ENCODE data around the gene USE1. TPM values are rescaled to one million over a fixed set of nuclear protein-coding genes. Genes with fewer than 3 reads are reported as not detected.
A peak's percentile ranks its signal among the peaks of the same experiment; 100 is the strongest.

The USE1 gene
- total and polyA plus RNA-seq, 4 donors = 9.6 to 27.8 (median 18.1) TPM

DNA sequence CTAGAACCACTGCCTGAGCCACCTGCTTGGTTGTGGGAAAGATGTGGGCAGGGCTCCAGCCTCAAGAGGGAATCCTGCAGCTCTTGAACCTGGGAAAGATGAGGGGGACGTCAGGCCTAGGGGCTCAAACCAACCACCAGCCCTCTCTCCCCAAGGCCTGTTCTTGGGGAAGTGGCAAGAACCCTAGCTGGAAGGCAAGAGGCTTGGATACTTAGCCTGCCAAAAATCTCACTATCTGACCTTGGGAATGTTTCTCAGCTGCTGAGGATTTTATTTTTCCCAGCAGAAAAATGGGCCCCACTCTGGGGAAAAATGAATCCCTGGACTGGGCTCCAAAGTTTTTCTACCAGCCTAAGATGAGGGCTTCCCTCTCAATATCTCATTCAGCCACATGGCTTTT lies 44.8 kb downstream of the USE1 start:
- H3K27me3 ChIP-seq (ENCODE audit: control insufficient read depth in 4 of 4, insufficient read depth in 4 of 4, low read length in 3 of 4) = no peaks in the 10 kb centered on the region
- 60% methylated on average over 1 of the region's 1 CpG for WGBS
- H3K4me3 ChIP-seq (ENCODE audit: low read depth in 1 of 3, low read length in 3 of 3) = no peak overlapping the region
- no peaks in the 10 kb centered on the region for H3K36me3 ChIP-seq (ENCODE audit: control insufficient read depth in 4 of 4, insufficient read depth in 3 of 4, low read depth in 1 of 4, low read length in 3 of 4)
- H3K4me1 ChIP-seq (ENCODE audit: control insufficient read depth in 4 of 4, insufficient read depth in 4 of 4, low read length in 3 of 4) = peaks cover 0 to 5% (median 2%) of the 10 kb centered on the region in 4 donors
- DNase-seq (ENCODE audit: low spot score) = no peak
- no peaks in the 10 kb centered on the region for H3K9me3 ChIP-seq (ENCODE audit: control insufficient read depth in 4 of 4, low read length in 3 of 4)
- no peak for TF ChIP-seq TAF1 (conservative IDR thresholded peaks at IDR 0.05)
- TF ChIP-seq, protein P1, sequence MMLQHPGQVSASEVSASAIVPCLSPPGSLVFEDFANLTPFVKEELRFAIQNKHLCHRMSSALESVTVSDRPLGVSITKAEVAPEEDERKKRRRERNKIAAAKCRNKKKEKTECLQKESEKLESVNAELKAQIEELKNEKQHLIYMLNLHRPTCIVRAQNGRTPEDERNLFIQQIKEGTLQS (IDR thresholded peaks at IDR 0.05) = no peak
- no peak overlapping the region for H3K27ac ChIP-seq (ENCODE audit: low read depth in 1 of 2, low read length in 2 of 2)
- H3K9ac ChIP-seq (ENCODE audit: low read depth in 1 of 2, low read length in 2 of 2) = no peak overlapping the region

DNA sequence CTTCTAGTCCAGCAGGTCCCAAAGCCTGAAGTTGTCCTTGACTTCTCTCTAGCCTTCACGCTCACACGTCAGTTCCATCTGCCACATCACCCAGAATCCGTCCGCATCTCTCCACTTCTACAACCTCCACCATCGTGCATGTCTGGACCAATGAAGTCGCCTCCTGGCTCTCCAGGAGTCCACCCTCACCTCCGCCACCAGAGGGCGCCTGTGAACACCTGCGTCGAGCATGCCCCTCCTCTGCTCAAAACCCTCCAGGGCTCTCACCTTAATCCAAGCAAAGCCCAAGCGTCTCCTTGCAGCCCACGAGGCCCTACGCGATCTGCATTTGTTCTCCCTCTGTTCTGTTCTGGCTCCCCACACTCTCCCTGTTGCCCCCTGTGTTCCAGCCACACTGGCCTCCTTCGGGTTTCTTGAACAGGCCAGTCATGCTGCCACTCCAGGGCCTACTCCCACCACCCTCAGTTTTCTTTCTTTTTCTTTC lies 45.7 kb downstream of the USE1 start:
- Histone ChIP-seq H3K9ac (ENCODE audit: low read depth in 1 of 2, low read length in 2 of 2) (no peak overlapping the region), H3K9me3 (ENCODE audit: control insufficient read depth in 4 of 4, low read length in 3 of 4) (no peaks in the 10 kb centered on the region), H3K27ac (ENCODE audit: low read depth in 1 of 2, low read length in 2 of 2) (no peak overlapping the region), H3K27me3 (ENCODE audit: control insufficient read depth in 4 of 4, insufficient read depth in 4 of 4, low read length in 3 of 4) (no peaks in the 10 kb centered on the region), H3K4me3 (ENCODE audit: low read depth in 1 of 3, low read length in 3 of 3) (no peak overlapping the region), H3K4me1 (ENCODE audit: control insufficient read depth in 4 of 4, insufficient read depth in 4 of 4, low read length in 3 of 4) (no peaks in the 10 kb centered on the region), H3K36me3 (ENCODE audit: control insufficient read depth in 4 of 4, insufficient read depth in 3 of 4, low read depth in 1 of 4, low read length in 3 of 4) (no peaks in the 10 kb centered on the region)
- peak; percentile 91 for DNase-seq (ENCODE audit: low spot score)
- 24% methylated on average over 15 of the region's 15 CpGs for WGBS
- TF ChIP-seq EGR1 (IDR thresholded peaks at IDR 0.05; ENCODE audit: low read depth in 2 of 2) (no peak), RAD21 (IDR thresholded peaks at IDR 0.05) (peak; percentile 70 to 90)
- TF ChIP-seq, protein P2, sequence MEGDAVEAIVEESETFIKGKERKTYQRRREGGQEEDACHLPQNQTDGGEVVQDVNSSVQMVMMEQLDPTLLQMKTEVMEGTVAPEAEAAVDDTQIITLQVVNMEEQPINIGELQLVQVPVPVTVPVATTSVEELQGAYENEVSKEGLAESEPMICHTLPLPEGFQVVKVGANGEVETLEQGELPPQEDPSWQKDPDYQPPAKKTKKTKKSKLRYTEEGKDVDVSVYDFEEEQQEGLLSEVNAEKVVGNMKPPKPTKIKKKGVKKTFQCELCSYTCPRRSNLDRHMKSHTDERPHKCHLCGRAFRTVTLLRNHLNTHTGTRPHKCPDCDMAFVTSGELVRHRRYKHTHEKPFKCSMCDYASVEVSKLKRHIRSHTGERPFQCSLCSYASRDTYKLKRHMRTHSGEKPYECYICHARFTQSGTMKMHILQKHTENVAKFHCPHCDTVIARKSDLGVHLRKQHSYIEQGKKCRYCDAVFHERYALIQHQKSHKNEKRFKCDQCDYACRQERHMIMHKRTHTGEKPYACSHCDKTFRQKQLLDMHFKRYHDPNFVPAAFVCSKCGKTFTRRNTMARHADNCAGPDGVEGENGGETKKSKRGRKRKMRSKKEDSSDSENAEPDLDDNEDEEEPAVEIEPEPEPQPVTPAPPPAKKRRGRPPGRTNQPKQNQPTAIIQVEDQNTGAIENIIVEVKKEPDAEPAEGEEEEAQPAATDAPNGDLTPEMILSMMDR (IDR thresholded peaks at IDR 0.05; ENCODE audit: low read depth, low read length, missing input control) = peak; percentile 89
- TF ChIP-seq, protein P1 (IDR thresholded peaks at IDR 0.05) = no peak

DNA sequence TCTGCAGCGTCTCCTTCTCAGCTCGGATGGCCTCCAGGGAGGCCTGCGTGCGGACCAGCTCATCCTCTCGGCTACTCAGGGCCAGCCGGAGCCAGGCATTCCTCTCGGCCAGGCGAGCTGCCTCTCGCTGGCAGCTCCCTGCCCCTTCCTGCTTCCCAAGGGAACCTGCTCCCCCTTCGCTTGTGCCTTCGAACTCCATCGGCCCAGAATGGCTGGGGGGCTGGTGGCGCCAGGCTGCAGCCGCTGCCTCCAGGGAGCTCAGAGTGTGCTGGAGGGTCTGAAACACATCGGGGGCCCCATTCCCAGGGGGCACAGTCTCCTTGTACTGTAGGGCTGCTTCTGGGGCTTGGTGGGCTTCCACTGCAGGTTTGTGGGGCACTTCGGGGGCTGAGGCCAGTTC lies 47.4 kb downstream of the USE1 start:
- no peak overlapping the region for H3K27ac ChIP-seq (ENCODE audit: low read depth in 1 of 2, low read length in 2 of 2)
- no peak for DNase-seq (ENCODE audit: low spot score)
- 90% methylated on average over 16 of the region's 16 CpGs for WGBS
- TF ChIP-seq, protein P3, sequence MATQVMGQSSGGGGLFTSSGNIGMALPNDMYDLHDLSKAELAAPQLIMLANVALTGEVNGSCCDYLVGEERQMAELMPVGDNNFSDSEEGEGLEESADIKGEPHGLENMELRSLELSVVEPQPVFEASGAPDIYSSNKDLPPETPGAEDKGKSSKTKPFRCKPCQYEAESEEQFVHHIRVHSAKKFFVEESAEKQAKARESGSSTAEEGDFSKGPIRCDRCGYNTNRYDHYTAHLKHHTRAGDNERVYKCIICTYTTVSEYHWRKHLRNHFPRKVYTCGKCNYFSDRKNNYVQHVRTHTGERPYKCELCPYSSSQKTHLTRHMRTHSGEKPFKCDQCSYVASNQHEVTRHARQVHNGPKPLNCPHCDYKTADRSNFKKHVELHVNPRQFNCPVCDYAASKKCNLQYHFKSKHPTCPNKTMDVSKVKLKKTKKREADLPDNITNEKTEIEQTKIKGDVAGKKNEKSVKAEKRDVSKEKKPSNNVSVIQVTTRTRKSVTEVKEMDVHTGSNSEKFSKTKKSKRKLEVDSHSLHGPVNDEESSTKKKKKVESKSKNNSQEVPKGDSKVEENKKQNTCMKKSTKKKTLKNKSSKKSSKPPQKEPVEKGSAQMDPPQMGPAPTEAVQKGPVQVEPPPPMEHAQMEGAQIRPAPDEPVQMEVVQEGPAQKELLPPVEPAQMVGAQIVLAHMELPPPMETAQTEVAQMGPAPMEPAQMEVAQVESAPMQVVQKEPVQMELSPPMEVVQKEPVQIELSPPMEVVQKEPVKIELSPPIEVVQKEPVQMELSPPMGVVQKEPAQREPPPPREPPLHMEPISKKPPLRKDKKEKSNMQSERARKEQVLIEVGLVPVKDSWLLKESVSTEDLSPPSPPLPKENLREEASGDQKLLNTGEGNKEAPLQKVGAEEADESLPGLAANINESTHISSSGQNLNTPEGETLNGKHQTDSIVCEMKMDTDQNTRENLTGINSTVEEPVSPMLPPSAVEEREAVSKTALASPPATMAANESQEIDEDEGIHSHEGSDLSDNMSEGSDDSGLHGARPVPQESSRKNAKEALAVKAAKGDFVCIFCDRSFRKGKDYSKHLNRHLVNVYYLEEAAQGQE (IDR thresholded peaks at IDR 0.05) = no peak
- TF ChIP-seq, protein P1 (IDR thresholded peaks at IDR 0.05) = no peak
- TF ChIP-seq EGR1 (IDR thresholded peaks at IDR 0.05; ENCODE audit: low read depth in 2 of 2) (no peak), HNF4A (conservative IDR thresholded peaks at IDR 0.05) (no peak), FOXA1 (IDR thresholded peaks at IDR 0.05) (no peak), FOXA2 (IDR thresholded peaks at IDR 0.05) (no peak), RXRA (IDR thresholded peaks at IDR 0.05) (no peak), JUND (IDR thresholded peaks at IDR 0.05) (no peak), GABPA (IDR thresholded peaks at IDR 0.05 in 1 of 2, conservative IDR thresholded peaks at IDR 0.05 in 1 of 2) (no peak), SP1 (IDR thresholded peaks at IDR 0.05) (no peak), TAF1 (conservative IDR thresholded peaks at IDR 0.05) (no peak), NR2F2 (IDR thresholded peaks at IDR 0.05) (no peak)
- TF ChIP-seq, protein P4, sequence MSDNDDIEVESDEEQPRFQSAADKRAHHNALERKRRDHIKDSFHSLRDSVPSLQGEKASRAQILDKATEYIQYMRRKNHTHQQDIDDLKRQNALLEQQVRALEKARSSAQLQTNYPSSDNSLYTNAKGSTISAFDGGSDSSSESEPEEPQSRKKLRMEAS (IDR thresholded peaks at IDR 0.05) = no peak
- TF ChIP-seq, protein P2 (IDR thresholded peaks at IDR 0.05; ENCODE audit: low read depth, low read length, missing input control) = no peak
- TF ChIP-seq, protein P5, sequence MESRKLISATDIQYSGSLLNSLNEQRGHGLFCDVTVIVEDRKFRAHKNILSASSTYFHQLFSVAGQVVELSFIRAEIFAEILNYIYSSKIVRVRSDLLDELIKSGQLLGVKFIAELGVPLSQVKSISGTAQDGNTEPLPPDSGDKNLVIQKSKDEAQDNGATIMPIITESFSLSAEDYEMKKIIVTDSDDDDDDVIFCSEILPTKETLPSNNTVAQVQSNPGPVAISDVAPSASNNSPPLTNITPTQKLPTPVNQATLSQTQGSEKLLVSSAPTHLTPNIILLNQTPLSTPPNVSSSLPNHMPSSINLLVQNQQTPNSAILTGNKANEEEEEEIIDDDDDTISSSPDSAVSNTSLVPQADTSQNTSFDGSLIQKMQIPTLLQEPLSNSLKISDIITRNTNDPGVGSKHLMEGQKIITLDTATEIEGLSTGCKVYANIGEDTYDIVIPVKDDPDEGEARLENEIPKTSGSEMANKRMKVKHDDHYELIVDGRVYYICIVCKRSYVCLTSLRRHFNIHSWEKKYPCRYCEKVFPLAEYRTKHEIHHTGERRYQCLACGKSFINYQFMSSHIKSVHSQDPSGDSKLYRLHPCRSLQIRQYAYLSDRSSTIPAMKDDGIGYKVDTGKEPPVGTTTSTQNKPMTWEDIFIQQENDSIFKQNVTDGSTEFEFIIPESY (IDR thresholded peaks at IDR 0.05) = no peak

More for the DNA sequence above, 47.4 kb downstream of the USE1 start:
- Histone ChIP-seq H3K9ac (ENCODE audit: low read depth in 1 of 2, low read length in 2 of 2) (no peak overlapping the region), H3K36me3 (ENCODE audit: control insufficient read depth in 4 of 4, insufficient read depth in 3 of 4, low read depth in 1 of 4, low read length in 3 of 4) (no peaks in the 10 kb centered on the region), H3K4me3 (ENCODE audit: low read depth in 1 of 3, low read length in 3 of 3) (no peak overlapping the region), H3K27me3 (ENCODE audit: control insufficient read depth in 4 of 4, insufficient read depth in 4 of 4, low read length in 3 of 4) (no peaks in the 10 kb centered on the region), H3K4me1 (ENCODE audit: control insufficient read depth in 4 of 4, insufficient read depth in 4 of 4, low read length in 3 of 4) (peaks cover 0 to 2% (median 1%) of the 10 kb centered on the region in 4 donors), H3K9me3 (ENCODE audit: control insufficient read depth in 4 of 4, low read length in 3 of 4) (no peaks in the 10 kb centered on the region)
